ENCODE results near the gene POU2F1. TPM values are rescaled to one million over a fixed set of nuclear protein-coding genes. Genes with fewer than 3 reads are reported as not detected.

The POU2F1 gene
- total RNA-seq, 4 donors from 2014 or later, result 3.8 to 7.3 (median 4.8) TPM

GRCh38 chr1:167360120-167360519 lies 139.4 kb downstream of the POU2F1 start:
- no peaks in the 10 kb centered on the region for H3K9me3 ChIP-seq
- DNase-seq (no peak), ATAC-seq (no peak)
- H3K4me1 ChIP-seq, result no peaks in the 10 kb centered on the region
- intact Hi-C loops (cut with DNase I; ENCODE audit: low total_unique reads) (no loop called here), in situ Hi-C loops (cut with MboI; ENCODE audit: low sequenced_read_pairs in 4 of 4) (no loop called here)
- H3K27ac ChIP-seq, result no peak overlapping the region
- H3K36me3 ChIP-seq, result no peaks in the 10 kb centered on the region
- H3K27me3 ChIP-seq, result no peaks in the 10 kb centered on the region
- TF ChIP-seq CTCF (IDR thresholded peaks at IDR 0.05 in 4 of 5, conservative IDR thresholded peaks at IDR 0.05 in 1 of 5) (no peak), POLR2A (IDR thresholded peaks at IDR 0.05) (no peak)
- H3K4me3 ChIP-seq, result no peak overlapping the region

- TF ChIP-seq CTCF (IDR thresholded peaks at IDR 0.05 in 4 of 5, conservative IDR thresholded peaks at IDR 0.05 in 1 of 5) (no peak), POLR2A (IDR thresholded peaks at IDR 0.05) (no peak)
- in situ Hi-C loops (cut with MboI; ENCODE audit: low sequenced_read_pairs in 4 of 4) (no loop called here), intact Hi-C loops (cut with DNase I; ENCODE audit: low total_unique reads) (no loop called here)
- H3K9me3 ChIP-seq, result no peaks in the 10 kb centered on the region
- H3K4me1 ChIP-seq, result no peaks in the 10 kb centered on the region
- no peak overlapping the region for H3K27ac ChIP-seq
- H3K4me3 ChIP-seq, result no peak overlapping the region
- no peaks in the 10 kb centered on the region for H3K27me3 ChIP-seq
- DNase-seq, result no peak
- no peak for ATAC-seq
- H3K36me3 ChIP-seq, result no peaks in the 10 kb centered on the region
Measured at GRCh38 chr1:167362638-167363037, 142.0 kb downstream of the POU2F1 start.

GRCh38 chr1:167364826-167365225 lies 144.1 kb downstream of the POU2F1 start:
- no peak for TF ChIP-seq CTCF (IDR thresholded peaks at IDR 0.05 in 4 of 5, conservative IDR thresholded peaks at IDR 0.05 in 1 of 5)
- TF ChIP-seq POLR2A (IDR thresholded peaks at IDR 0.05), result no peak
- H3K27ac ChIP-seq, result no peak overlapping the region
- in situ Hi-C loops (cut with MboI; ENCODE audit: low sequenced_read_pairs in 4 of 4) (no loop called here), intact Hi-C loops (cut with DNase I; ENCODE audit: low total_unique reads) (no loop called here)
- H3K4me3 ChIP-seq, result no peak overlapping the region
- peaks cover 0 to 8% of the 10 kb centered on the region in 2 donors for H3K4me1 ChIP-seq
- DNase-seq (no peak), ATAC-seq (no peak)
- H3K9me3 ChIP-seq, result no peaks in the 10 kb centered on the region
- no peaks in the 10 kb centered on the region for H3K36me3 ChIP-seq
- no peaks in the 10 kb centered on the region for H3K27me3 ChIP-seq

- in situ Hi-C loops (cut with MboI; ENCODE audit: low sequenced_read_pairs in 4 of 4), result no loop called here
- DNase-seq (no peak), ATAC-seq (no peak)
- intact Hi-C loops (cut with DNase I; ENCODE audit: low total_unique reads), result no loop called here
- Histone ChIP-seq H3K4me3 (no peak overlapping the region), H3K36me3 (no peaks in the 10 kb centered on the region), H3K9me3 (no peaks in the 10 kb centered on the region), H3K4me1 (peaks cover 0 to 8% of the 10 kb centered on the region in 2 donors), H3K27ac (no peak overlapping the region), H3K27me3 (no peaks in the 10 kb centered on the region)
- TF ChIP-seq POLR2A (IDR thresholded peaks at IDR 0.05) (no peak), CTCF (IDR thresholded peaks at IDR 0.05 in 4 of 5, conservative IDR thresholded peaks at IDR 0.05 in 1 of 5) (no peak)
Measured at GRCh38 chr1:167365360-167365759, 144.7 kb downstream of the POU2F1 start.

GRCh38 chr1:167367705-167368104 lies 147.0 kb downstream of the POU2F1 start:
- DNase-seq (no peak), ATAC-seq (no peak)
- no peaks in the 10 kb centered on the region for H3K9me3 ChIP-seq
- H3K36me3 ChIP-seq, result no peaks in the 10 kb centered on the region
- no peak overlapping the region for H3K27ac ChIP-seq
- no peak overlapping the region for H3K4me3 ChIP-seq
- intact Hi-C loops (cut with DNase I; ENCODE audit: low total_unique reads), result no loop called here
- in situ Hi-C loops (cut with MboI; ENCODE audit: low sequenced_read_pairs in 4 of 4), result no loop called here
- no peaks in the 10 kb centered on the region for H3K27me3 ChIP-seq
- TF ChIP-seq POLR2A (IDR thresholded peaks at IDR 0.05), result no peak
- no peak for TF ChIP-seq CTCF (IDR thresholded peaks at IDR 0.05 in 4 of 5, conservative IDR thresholded peaks at IDR 0.05 in 1 of 5)
- peaks cover 0 to 8% of the 10 kb centered on the region in 2 donors for H3K4me1 ChIP-seq
